Retinal pigment epithelial cell (primary cell): ENCODE data around the gene CFAP20DC.

Experiments used
- DNase-seq: peaks from one replicate; pipeline ENCODE4 v3.0.0-alpha.2; 2010; ENCODE audit warnings: low read depth
- H3K4me3 ChIP-seq: 2 replicates; pipeline ENCODE4 v1.5.1; 2011; ENCODE audit warnings: mild to moderate bottlenecking, low read length, control low read depth, moderate library complexity
- CTCF ChIP-seq: conservative IDR thresholded peaks from 2 replicates; pipeline ENCODE4 v1.5.1; 2011; ENCODE audit warnings: low read depth, low read length, control low read depth, inconsistent platforms

The CFAP20DC gene

GRCh38 chr3:58839964-58840363, 209.9 kb downstream of the CFAP20DC start:
- no peak for DNase-seq
- no peak overlapping the region for H3K4me3 ChIP-seq
- no peak for TF ChIP-seq CTCF

GRCh38 chr3:58839187-58839586, 210.6 kb downstream of the CFAP20DC start:
- H3K4me3 ChIP-seq = no peak overlapping the region
- no peak for DNase-seq
- TF ChIP-seq CTCF = no peak

GRCh38 chr3:58837856-58838255, 212.0 kb downstream of the CFAP20DC start:
- DNase-seq = no peak
- H3K4me3 ChIP-seq = no peak overlapping the region
- no peak for TF ChIP-seq CTCF

GRCh38 chr3:58837141-58837843, 212.5 kb downstream of the CFAP20DC start:
- H3K4me3 ChIP-seq = no peak overlapping the region
- DNase-seq = no peak
- no peak for TF ChIP-seq CTCF

- no peak for TF ChIP-seq CTCF
- peak; percentile 30 for DNase-seq
- no peak overlapping the region for H3K4me3 ChIP-seq
These were observed 214.7 kb downstream of the CFAP20DC start for GRCh38 chr3:58835086-58835485.

GRCh38 chr3:58833491-58833890, 216.3 kb downstream of the CFAP20DC start:
- no peak for DNase-seq
- H3K4me3 ChIP-seq = no peak overlapping the region
- TF ChIP-seq CTCF = no peak

GRCh38 chr3:58829321-58830000, 220.4 kb downstream of the CFAP20DC start:
- no peak overlapping the region for H3K4me3 ChIP-seq
- DNase-seq = no peak
- TF ChIP-seq CTCF = no peak
